GM12892 (cell line): ENCODE data around the gene BIRC3.
"Not testable (repeated sequence)": the region's sequence is repeated elsewhere in the genome, so short reads cannot be mapped to it uniquely, and the experiment has no call there.

Source experiments
- DNase-seq: peaks from one replicate; pipeline ENCODE4 v3.0.0; 2011; ENCODE audit not compliant: insufficient read length
- FAIRE-seq: peaks from 2 replicates; lab custom pipeline; 2011; peaks lifted over from hg19 to GRCh38; lab: Jason Lieb, UNC
- POLR2A ChIP-seq: IDR thresholded peaks from 2 replicates; pipeline ENCODE4 v1.6.1; 2011; ENCODE audit warnings: low read depth, low read length, control low read depth
- POLR2AphosphoS5 ChIP-seq: IDR thresholded peaks from 2 replicates; pipeline ENCODE4 v1.6.1; 2011; ENCODE audit warnings: low read depth, low read length, control low read depth
- TAF1 ChIP-seq: IDR thresholded peaks from 2 replicates; pipeline ENCODE4 v1.6.1; 2011; ENCODE audit warnings: low read depth, mild to moderate bottlenecking, control low read depth, low read length, borderline replicate concordance

BIRC3 gene

DNA sequence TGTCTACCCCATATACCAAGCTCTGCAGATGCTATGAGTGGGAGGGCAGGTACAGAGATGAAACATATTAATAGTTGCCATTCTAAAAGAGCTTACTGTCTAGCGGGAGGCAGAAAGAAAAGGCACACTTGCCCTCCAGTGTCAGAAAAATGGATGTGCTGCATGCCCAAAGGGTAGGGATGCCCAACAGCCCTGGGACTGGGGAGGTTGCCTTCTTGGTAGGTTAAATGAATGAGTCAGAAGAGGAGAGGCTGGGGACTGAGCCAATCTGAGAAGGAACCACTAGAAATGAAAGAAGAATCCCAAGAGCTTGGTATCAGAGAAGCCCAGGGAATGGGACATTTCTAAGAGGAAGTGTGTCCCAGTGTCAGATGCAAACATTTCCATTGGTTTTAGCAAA, 1.2 kb downstream of the BIRC3 start:
- DNase-seq (no peak), FAIRE-seq (no peak)
- no peak for TF ChIP-seq TAF1
- TF ChIP-seq POLR2AphosphoS5: peak; percentile 57; the same call in 1 of the 2 replicates
- TF ChIP-seq POLR2A: peak; percentile 60; the same call in 1 of the 2 replicates

DNA sequence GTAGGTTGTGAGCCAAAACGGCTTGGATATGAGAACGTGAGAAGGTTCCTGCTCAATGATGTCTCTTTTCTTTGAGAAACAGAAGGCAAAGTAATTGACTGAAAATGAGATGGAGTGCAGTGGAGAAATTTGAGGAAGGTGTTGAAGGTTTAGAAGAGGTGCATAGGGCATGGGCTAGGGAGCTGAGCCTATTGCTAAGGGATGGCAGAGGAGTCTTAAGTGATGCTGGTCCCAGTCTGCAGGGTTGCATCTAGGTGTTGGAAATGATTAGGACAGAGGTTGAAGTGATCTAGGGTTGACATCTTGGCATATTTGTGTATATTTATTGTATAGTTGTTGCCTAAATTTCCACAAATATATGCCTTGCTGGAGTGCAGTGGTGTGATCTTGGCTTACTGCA, 2.3 kb downstream of the BIRC3 start:
- peak; percentile 85 for FAIRE-seq
- TF ChIP-seq POLR2A (peak; percentile 47), POLR2AphosphoS5 (peak; percentile 75), TAF1 (no peak)
- no peak for DNase-seq

DNA sequence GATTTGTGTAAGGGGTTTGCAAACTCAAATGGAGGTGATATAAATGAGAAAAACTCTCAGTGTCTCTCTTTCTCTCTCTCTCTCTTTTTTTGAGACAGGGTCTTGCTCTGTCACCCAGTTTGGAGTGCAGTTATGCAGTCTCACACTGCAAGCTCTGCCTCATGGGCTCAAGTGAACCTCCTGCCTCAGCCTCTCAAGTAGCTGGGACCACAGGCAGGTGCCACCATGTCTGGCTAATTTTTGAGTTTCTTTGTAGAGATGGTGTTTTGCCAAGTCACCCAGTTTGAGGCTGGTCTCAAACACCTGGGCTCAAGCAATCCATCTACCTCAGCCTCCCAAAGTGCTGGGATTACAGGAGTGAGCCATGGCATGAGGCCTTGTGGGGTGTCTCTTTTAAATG, 2.9 kb downstream of the BIRC3 start:
- FAIRE-seq (no peak), DNase-seq (no peak)
- TF ChIP-seq TAF1 (no peak), POLR2A (no peak), POLR2AphosphoS5 (no peak)

DNA sequence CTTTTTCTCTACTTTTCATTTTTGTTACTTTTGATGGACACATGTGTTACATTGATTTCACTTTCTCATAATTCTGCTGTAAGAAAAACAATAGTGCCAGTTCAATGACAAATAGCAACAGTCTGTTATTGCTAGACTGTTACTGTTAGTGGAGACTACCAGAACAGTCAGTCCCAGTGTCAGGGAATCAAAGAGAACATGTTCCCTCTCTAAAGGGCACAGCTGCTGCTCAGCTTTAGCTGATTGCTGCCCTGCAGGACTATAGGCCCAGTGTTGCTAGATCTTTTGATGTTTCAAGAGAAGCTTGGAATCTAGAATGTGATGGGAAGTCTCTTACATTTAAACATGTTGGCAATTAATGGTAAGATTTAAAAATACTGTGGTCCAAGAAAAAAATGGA, 3.4 kb downstream of the BIRC3 start:
- TF ChIP-seq POLR2AphosphoS5 (no peak), TAF1 (no peak)
- FAIRE-seq: peak; percentile 63
- DNase-seq: no peak

DNA sequence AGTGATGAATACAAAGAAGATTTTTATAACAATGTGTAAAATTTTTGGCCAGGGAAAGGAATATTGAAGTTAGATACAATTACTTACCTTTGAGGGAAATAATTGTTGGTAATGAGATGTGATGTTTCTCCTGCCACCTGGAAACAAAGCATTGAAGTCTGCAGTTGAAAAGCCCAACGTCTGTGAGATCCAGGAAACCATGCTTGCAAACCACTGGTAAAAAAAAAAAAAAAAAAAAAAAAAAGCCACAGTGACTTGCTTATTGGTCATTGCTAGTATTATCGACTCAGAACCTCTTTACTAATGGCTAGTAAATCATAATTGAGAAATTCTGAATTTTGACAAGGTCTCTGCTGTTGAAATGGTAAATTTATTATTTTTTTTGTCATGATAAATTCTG, 5.3 kb downstream of the BIRC3 start:
- TF ChIP-seq POLR2AphosphoS5: no peak
- no peak for TF ChIP-seq POLR2A
- TF ChIP-seq TAF1: no peak
- DNase-seq (no peak), FAIRE-seq (no peak)

DNA sequence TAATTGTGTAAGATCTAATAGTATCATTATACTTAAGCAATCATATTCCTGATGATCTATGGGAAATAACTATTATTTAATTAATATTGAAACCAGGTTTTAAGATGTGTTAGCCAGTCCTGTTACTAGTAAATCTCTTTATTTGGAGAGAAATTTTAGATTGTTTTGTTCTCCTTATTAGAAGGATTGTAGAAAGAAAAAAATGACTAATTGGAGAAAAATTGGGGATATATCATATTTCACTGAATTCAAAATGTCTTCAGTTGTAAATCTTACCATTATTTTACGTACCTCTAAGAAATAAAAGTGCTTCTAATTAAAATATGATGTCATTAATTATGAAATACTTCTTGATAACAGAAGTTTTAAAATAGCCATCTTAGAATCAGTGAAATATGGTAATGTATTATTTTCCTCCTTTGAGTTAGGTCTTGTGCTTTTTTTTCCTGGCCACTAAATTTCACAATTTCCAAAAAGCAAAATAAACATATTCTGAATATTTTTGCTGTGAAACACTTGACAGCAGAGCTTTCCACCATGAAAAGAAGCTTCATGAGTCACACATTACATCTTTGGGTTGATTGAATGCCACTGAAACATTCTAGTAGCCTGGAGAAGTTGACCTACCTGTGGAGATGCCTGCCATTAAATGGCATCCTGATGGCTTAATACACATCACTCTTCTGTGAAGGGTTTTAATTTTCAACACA, 6.4 kb downstream of the BIRC3 start:
- DNase-seq (no peak), FAIRE-seq (no peak)
- no peak for TF ChIP-seq POLR2A
- TF ChIP-seq TAF1: no peak
- TF ChIP-seq POLR2AphosphoS5: no peak

DNA sequence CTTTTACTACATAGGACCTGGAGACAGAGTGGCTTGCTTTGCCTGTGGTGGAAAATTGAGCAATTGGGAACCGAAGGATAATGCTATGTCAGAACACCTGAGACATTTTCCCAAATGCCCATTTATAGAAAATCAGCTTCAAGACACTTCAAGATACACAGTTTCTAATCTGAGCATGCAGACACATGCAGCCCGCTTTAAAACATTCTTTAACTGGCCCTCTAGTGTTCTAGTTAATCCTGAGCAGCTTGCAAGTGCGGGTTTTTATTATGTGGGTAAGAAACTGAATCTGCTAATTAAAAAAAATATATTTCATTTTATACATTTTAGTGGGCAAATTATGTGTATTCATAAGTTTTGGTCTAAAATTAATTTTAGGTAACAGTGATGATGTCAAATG, 7.8 kb downstream of the BIRC3 start:
- TF ChIP-seq TAF1: no peak
- TF ChIP-seq POLR2AphosphoS5: no peak
- TF ChIP-seq POLR2A: peak; percentile 8; the same call in 1 of the 2 replicates
- DNase-seq: no peak
- FAIRE-seq: no peak

DNA sequence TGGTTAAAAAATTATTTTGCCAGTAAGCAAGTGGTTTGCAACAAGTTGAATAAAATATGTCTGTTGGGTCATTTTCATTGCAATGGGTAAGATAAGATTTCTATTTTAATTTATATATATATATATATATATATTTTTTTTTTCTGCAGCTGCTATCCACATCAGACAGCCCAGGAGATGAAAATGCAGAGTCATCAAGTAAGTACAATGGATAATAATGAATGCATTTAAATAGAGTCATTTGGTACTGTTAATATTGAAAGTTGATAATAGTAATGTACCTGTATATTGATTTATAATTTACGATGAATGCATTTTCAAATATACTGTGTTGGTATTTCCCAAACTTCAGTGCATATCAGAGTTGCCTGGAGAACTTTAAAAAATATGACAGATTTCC, 11.5 kb downstream of the BIRC3 start:
- TF ChIP-seq POLR2A (no peak), POLR2AphosphoS5 (no peak), TAF1 (no peak)
- no peak for DNase-seq
- FAIRE-seq: no peak

DNA sequence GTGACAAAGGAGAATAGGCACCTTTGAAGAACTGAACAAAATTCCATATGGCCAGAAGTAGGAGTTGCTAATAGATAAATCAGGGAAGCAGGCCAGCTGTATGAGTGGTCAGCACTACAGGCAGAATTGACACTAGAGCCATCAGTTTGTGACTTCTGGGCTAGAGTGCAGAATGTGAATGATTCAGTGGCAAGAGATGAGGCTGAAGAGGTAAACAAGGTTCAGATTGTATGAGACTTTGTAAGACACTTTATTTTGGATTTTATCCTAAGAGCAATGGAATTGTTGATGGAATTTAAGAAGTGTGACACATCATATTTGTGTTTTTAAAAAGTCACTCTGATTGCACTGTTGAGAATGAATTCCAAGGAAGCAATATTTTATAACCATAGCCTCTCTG, 12.9 kb downstream of the BIRC3 start:
- TF ChIP-seq POLR2A (no peak), TAF1 (no peak), POLR2AphosphoS5 (no peak)
- DNase-seq (no peak), FAIRE-seq (peak; percentile 73)

DNA sequence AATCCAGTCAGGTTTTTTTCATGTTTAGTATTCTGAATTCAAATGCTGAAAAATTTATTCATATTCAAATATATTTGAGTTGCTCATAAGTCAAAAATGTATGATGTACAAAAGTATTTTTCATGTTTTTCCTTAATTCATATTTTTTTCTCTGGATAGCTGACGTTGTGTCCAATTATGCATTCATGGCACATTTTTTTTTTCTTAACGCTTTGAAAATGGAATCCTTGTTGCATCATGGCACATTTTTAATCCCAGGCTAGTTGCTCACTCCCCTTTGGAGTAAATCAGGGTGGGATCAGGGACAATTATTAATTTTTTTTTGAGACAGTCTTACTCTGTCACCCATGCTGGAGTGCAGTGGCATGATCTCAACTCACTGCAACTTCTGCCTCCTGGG, 14.1 kb downstream of the BIRC3 start:
- DNase-seq (no peak), FAIRE-seq (no peak)
- TF ChIP-seq POLR2AphosphoS5 (no peak), POLR2A (no peak), TAF1 (no peak)

DNA sequence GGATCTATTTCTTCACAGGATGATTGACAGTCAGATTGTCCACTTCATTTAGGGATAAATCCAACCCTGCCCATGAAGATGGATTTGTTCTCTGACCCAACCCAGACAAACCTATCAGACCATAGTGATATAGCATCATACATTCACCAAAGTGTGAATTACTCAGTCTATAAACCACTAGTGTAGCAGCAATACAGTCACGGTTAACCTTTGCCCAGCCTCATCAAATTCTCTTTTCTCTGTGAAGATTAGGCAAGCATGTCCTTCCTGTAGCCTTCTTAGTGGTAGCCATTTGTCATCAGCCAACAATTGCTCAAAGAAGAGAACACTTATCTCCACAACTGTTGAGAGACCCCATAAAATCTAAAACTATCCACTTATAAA, 15.3 kb downstream of the BIRC3 start:
- no peak for TF ChIP-seq TAF1
- no peak for TF ChIP-seq POLR2AphosphoS5
- TF ChIP-seq POLR2A: no peak
- FAIRE-seq: no peak
- no peak for DNase-seq

DNA sequence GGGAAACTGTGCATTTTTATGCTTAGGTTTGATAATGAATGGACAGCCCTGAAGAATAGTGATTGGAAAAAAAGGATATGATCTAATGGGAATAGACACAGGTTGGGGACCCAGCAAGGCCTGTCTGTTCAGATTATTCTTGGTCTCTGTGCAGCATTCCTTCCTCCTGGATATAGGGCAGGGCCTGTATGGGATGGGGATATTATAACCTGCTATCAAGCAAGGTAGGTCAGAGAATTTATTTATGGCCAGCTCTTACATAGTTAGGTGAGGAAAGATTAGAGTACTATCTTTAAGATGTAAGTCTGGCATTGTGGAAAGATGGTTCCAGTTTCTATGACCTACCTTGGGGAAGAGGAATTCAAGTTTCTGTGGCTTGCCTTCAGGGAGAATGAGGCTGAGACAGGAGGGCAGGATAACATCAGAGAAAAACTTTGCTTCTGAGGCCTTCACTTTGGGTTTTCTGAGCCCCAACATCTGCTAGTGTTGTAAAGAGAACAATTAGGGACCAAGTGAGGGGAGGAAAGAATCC, 21.3 kb downstream of the BIRC3 start:
- no peak; the same call in 1 of the 2 replicates for TF ChIP-seq POLR2A
- TF ChIP-seq TAF1: no peak
- TF ChIP-seq POLR2AphosphoS5: peak; percentile 65; the same call in 1 of the 2 replicates
- DNase-seq: no peak
- FAIRE-seq: no peak

DNA sequence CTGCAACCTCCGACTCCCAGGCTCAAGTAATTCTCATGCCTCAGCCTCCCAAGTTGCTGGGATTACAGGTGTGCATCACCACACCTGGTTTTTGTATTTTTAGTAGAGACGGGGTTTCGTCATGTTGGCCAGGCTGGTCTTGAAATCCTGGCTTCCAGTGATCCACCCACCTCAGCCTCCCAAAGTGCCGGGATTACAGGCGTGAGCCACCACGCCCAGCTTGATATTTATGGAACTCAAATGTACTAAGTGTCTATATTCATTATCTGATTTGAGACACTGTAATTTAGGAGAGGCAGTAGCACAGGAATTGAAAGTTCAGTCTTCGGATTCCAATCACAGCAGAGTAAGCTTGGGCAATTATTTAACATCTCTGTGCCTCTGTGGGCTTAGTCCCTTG, 24.0 kb downstream of the BIRC3 start:
- FAIRE-seq, DNase-seq: not testable (repeated sequence)
